SW480 (cell line): Measurements from ENCODE around the gene WNK3.

ENCODE experiments used
- DNase-seq: peaks from one replicate; pipeline ENCODE4 v3.0.0-alpha.2; 2016; ENCODE audit warnings: low spot score

The WNK3 gene

GRCh38 chrX:54171091-54171490 lies 186.8 kb downstream of the WNK3 start:
- DNase-seq = no peak

GRCh38 chrX:54166915-54167314 lies 190.9 kb downstream of the WNK3 start:
- DNase-seq = no peak

- no peak for DNase-seq
These were observed 200.3 kb downstream of the WNK3 start for GRCh38 chrX:54157561-54157960.
